Measurements from ENCODE around the gene SH2D6. TPM values are rescaled to one million over a fixed set of nuclear protein-coding genes. Genes with fewer than 3 reads are reported as not detected.

Gene SH2D6
- total RNA-seq, 1 experiment from 2014 or later, result 0.84 TPM

- no TSS peak for BruUV-seq (replicated peaks)
- POLR2A ChIA-PET, result interaction anchor here (0.7 kb wide), 1 partner anchor 9 kb away, joined by 3 read pairs; no protein-coding TSS in a partner anchor
These were observed 27.4 kb upstream of the SH2D6 start for GRCh38 chr2:85390941-85391669.

DNA sequence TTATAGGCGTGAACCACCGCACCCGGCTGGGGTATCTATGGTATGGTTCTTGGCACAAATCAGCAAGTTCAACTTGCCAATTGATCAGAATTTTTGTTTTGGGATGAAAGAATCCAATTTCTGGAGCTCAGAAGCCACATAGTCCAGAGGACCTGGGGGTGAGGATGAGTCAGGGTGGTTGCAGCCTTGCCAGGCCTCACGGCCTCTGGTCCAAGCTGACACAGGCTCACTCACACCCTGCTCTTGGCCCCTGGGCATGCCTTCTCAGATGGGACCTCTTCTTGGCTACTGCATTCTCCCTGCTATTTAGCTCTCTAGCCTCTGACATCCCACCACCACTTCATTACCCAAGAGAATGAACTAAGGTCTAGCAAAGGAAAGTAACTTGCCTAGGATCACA lies 24.7 kb upstream of the SH2D6 start:
- no peaks in the 10 kb centered on the region for H3K9me3 Mint-ChIP-seq (ENCODE audit: unreplicated experiment)
- POLR2A ChIA-PET, result interaction anchor here (0.6 to 1.8 kb wide), 6 partner anchors 9 to 166 kb away, joined by 3 to 5 read pairs (median 3); no protein-coding TSS in a partner anchor
- no TSS peak for BruUV-seq (replicated peaks)

More at GRCh38 chr2:85390941-85391669, 27.4 kb upstream of the SH2D6 start:
- Mint-ChIP-seq H3K4me1 (ENCODE audit: insufficient read depth, unreplicated experiment) (peaks cover 6% of the 10 kb centered on the region), H3K27me3 (ENCODE audit: insufficient read depth, unreplicated experiment) (no peaks in the 10 kb centered on the region), H3K36me3 (ENCODE audit: insufficient read depth, unreplicated experiment) (peaks cover 58% of the 10 kb centered on the region), H3K27ac (ENCODE audit: low read depth, unreplicated experiment) (no peak overlapping the region), H3K9me3 (ENCODE audit: unreplicated experiment) (no peaks in the 10 kb centered on the region), H3K4me3 (ENCODE audit: unreplicated experiment) (no peak overlapping the region)
- peak; percentile 52 for TF ChIP-seq CTCF (IDR thresholded peaks at IDR 0.05; ENCODE audit: unreplicated experiment)
- peak; percentile 56 for DNase-seq (ENCODE audit: unreplicated experiment)
- CTCF ChIA-PET, result interaction anchor here (0.5 to 1.9 kb wide), 13 partner anchors 18 to 335 kb away, joined by 3 to 4 read pairs (median 3); no protein-coding TSS in a partner anchor
- intact Hi-C loops (cut with micrococcal nuclease), result loop anchor here (1.0 kb wide), 1 partner anchor 161 kb away; no protein-coding TSS in a partner anchor

DNA sequence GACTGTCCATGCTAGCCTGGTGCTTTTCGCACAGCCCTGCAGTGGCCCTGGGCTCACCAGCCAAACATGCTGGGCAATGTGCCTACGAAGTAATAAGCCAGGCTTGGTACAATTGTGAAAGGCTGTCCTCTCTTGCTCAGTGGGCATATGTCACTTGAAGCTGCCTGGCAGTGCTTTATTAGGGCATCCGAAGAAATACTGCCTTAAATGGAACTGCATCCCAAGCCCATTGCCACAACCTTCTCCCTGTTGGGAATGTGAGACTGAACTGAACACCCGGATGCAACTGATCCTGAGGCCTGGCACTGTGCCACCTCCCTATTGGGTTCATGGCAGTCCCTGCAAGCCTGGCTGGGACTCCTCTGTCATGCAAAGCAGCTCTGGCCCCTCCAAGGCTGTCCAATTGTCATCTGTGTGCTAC lies 24.2 kb upstream of the SH2D6 start:
- peaks cover 56% of the 10 kb centered on the region for H3K36me3 Mint-ChIP-seq (ENCODE audit: insufficient read depth, unreplicated experiment)
- BruUV-seq (replicated peaks), result no TSS peak
- H3K27ac Mint-ChIP-seq (ENCODE audit: low read depth, unreplicated experiment), result peak overlapping the region; percentile 35
- H3K27me3 Mint-ChIP-seq (ENCODE audit: insufficient read depth, unreplicated experiment), result no peaks in the 10 kb centered on the region
- ChIA-PET POLR2A (interaction anchor here (0.7 to 1.8 kb wide), 3 partner anchors 10 to 166 kb away, joined by 3 to 4 read pairs (median 3); no protein-coding TSS in a partner anchor), CTCF (interaction anchor here (0.8 kb wide), 1 partner anchor 158 kb away, joined by 4 read pairs; no protein-coding TSS in a partner anchor)
- peaks cover 6% of the 10 kb centered on the region for H3K4me1 Mint-ChIP-seq (ENCODE audit: insufficient read depth, unreplicated experiment)
- no peak overlapping the region for H3K4me3 Mint-ChIP-seq (ENCODE audit: unreplicated experiment)
- DNase-seq (ENCODE audit: unreplicated experiment), result peak; percentile 14
- H3K9me3 Mint-ChIP-seq (ENCODE audit: unreplicated experiment), result no peaks in the 10 kb centered on the region
- no peak for TF ChIP-seq CTCF (IDR thresholded peaks at IDR 0.05; ENCODE audit: unreplicated experiment)
- intact Hi-C loops (cut with micrococcal nuclease), result no loop called here

More for the DNA sequence above, 24.7 kb upstream of the SH2D6 start:
- Mint-ChIP-seq H3K27ac (ENCODE audit: low read depth, unreplicated experiment) (no peak overlapping the region), H3K27me3 (ENCODE audit: insufficient read depth, unreplicated experiment) (no peaks in the 10 kb centered on the region), H3K36me3 (ENCODE audit: insufficient read depth, unreplicated experiment) (peaks cover 57% of the 10 kb centered on the region), H3K4me3 (ENCODE audit: unreplicated experiment) (no peak overlapping the region), H3K4me1 (ENCODE audit: insufficient read depth, unreplicated experiment) (peaks cover 6% of the 10 kb centered on the region)
- CTCF ChIA-PET, result interaction anchor here (0.8 to 2.1 kb wide), 3 partner anchors 10 to 158 kb away, joined by 3 to 7 read pairs (median 4); no protein-coding TSS in a partner anchor
- intact Hi-C loops (cut with micrococcal nuclease), result no loop called here
- peak; percentile 24 for DNase-seq (ENCODE audit: unreplicated experiment)
- TF ChIP-seq CTCF (IDR thresholded peaks at IDR 0.05; ENCODE audit: unreplicated experiment), result no peak

DNA sequence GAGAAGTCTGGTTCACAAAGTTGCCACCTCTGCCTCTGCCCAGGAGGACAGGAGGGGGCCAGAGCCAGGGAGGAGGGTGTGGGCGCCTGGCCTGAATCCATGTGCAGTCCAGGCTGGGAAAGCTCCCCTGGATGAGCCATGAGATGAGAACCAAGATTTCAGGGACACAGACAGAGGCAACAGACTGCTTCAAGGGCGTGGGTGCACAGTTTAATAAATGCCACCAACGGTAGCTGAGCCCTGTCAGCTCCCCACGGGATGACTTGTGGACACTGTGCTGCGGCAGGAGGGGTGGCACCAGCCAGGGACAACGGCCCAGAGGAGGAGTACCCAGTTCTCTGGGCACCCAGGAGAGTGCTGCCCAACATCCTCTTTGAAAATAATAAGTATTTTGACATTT lies 23.5 kb upstream of the SH2D6 start:
- intact Hi-C loops (cut with micrococcal nuclease), result no loop called here
- Mint-ChIP-seq H3K4me1 (ENCODE audit: insufficient read depth, unreplicated experiment) (peaks cover 6% of the 10 kb centered on the region), H3K27ac (ENCODE audit: low read depth, unreplicated experiment) (peak overlapping the region; percentile 35), H3K27me3 (ENCODE audit: insufficient read depth, unreplicated experiment) (no peaks in the 10 kb centered on the region), H3K4me3 (ENCODE audit: unreplicated experiment) (no peak overlapping the region), H3K9me3 (ENCODE audit: unreplicated experiment) (no peaks in the 10 kb centered on the region), H3K36me3 (ENCODE audit: insufficient read depth, unreplicated experiment) (peaks cover 60% of the 10 kb centered on the region)
- TF ChIP-seq CTCF (IDR thresholded peaks at IDR 0.05; ENCODE audit: unreplicated experiment), result no peak
- no peak for DNase-seq (ENCODE audit: unreplicated experiment)
- POLR2A ChIA-PET, result no interaction called here
- CTCF ChIA-PET, result interaction anchor here (0.5 kb wide), 1 partner anchor 18 kb away, joined by 4 read pairs; no protein-coding TSS in a partner anchor
- no TSS peak for BruUV-seq (replicated peaks)
